ENCODE data around the gene ATG4D.
A peak's percentile ranks its signal among the peaks of the same experiment; 100 is the strongest.

Gene ATG4D

DNA sequence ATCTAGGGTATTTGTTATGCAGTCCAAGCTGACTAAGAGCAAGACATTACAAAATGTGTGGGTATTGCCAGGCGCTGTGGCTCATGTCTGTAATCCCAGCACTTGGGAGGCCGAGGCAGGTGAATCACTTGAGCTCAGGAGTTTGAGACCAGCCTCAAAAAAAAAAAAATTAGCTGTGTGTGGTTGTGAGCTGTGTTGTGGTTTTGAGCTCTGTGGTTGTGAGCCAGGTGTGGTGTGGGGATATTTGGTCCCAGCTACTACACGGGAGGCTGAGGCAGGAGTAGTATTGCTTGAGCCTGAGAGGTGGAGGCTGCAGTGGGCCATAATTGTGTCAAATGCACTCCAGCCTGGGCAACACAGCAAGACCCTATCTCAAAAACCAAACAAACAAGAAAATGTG, 35.0 kb upstream of the ATG4D start:
- H3K27me3 ChIP-seq (ENCODE audit: control insufficient read depth in 1 of 2, insufficient read depth in 2 of 2, low read length in 2 of 2), result peaks cover 21 to 25% of the 10 kb centered on the region in 2 donors
- H3K4me1 ChIP-seq (ENCODE audit: control insufficient read depth, insufficient read depth, low read length), result peaks cover 4% of the 10 kb centered on the region
- no peaks in the 10 kb centered on the region for H3K36me3 ChIP-seq (ENCODE audit: control insufficient read depth in 2 of 2, insufficient read depth in 2 of 2, low read length in 2 of 2)
- no peaks in the 10 kb centered on the region for H3K9me3 ChIP-seq (ENCODE audit: control insufficient read depth in 2 of 2, low read length in 2 of 2)
- H3K4me3 ChIP-seq (ENCODE audit: low read length in 2 of 2), result no peak overlapping the region
- H3K27ac ChIP-seq (ENCODE audit: low read length), result no peak overlapping the region
- no peak overlapping the region for H3K9ac ChIP-seq (ENCODE audit: low read length in 2 of 2)

DNA sequence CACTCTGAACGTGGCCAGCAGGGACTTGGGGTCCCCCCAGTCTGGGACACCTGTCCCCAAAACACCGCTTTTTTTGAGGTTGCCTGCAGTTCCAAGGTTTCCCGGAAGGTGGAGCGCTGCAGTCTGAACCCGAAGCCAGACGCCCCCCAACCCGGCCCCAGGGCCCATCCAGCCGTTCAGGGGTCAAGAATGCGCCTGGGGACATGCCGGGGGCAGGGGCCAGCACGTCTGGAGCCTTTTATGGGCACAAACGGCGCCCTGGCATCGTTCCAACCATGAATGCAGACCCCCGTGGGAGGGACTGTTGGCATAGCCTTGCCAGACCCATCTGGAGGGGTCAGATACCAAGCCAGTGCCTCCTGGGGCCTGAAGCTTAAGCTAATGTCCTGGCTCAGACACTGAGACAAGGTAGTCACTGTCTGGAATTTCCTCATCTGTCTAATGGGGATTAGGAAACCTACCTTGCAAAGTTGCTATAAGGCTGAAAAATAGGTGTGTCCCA, 33.4 kb upstream of the ATG4D start:
- H3K36me3 ChIP-seq (ENCODE audit: control insufficient read depth in 2 of 2, insufficient read depth in 2 of 2, low read length in 2 of 2), result no peaks in the 10 kb centered on the region
- no peak overlapping the region for H3K9ac ChIP-seq (ENCODE audit: low read length in 2 of 2)
- no peak overlapping the region for H3K27ac ChIP-seq (ENCODE audit: low read length)
- peaks cover 5% of the 10 kb centered on the region for H3K4me1 ChIP-seq (ENCODE audit: control insufficient read depth, insufficient read depth, low read length)
- H3K4me3 ChIP-seq (ENCODE audit: low read length in 2 of 2), result no peak overlapping the region
- peaks cover 37 to 39% of the 10 kb centered on the region in 2 donors for H3K27me3 ChIP-seq (ENCODE audit: control insufficient read depth in 1 of 2, insufficient read depth in 2 of 2, low read length in 2 of 2)
- no peaks in the 10 kb centered on the region for H3K9me3 ChIP-seq (ENCODE audit: control insufficient read depth in 2 of 2, low read length in 2 of 2)

- H3K27ac ChIP-seq (ENCODE audit: low read length), result no peak overlapping the region
- no peaks in the 10 kb centered on the region for H3K36me3 ChIP-seq (ENCODE audit: control insufficient read depth in 2 of 2, insufficient read depth in 2 of 2, low read length in 2 of 2)
- no peaks in the 10 kb centered on the region for H3K9me3 ChIP-seq (ENCODE audit: control insufficient read depth in 2 of 2, low read length in 2 of 2)
- no peak overlapping the region for H3K9ac ChIP-seq (ENCODE audit: low read length in 2 of 2)
- H3K4me1 ChIP-seq (ENCODE audit: control insufficient read depth, insufficient read depth, low read length), result peaks cover 16% of the 10 kb centered on the region
- no peak overlapping the region for H3K4me3 ChIP-seq (ENCODE audit: low read length in 2 of 2)
- H3K27me3 ChIP-seq (ENCODE audit: control insufficient read depth in 1 of 2, insufficient read depth in 2 of 2, low read length in 2 of 2), result peaks cover 54 to 64% of the 10 kb centered on the region in 2 donors
These were observed 30.5 kb upstream of the ATG4D start for GRCh38 chr19:10513223-10513622.

DNA sequence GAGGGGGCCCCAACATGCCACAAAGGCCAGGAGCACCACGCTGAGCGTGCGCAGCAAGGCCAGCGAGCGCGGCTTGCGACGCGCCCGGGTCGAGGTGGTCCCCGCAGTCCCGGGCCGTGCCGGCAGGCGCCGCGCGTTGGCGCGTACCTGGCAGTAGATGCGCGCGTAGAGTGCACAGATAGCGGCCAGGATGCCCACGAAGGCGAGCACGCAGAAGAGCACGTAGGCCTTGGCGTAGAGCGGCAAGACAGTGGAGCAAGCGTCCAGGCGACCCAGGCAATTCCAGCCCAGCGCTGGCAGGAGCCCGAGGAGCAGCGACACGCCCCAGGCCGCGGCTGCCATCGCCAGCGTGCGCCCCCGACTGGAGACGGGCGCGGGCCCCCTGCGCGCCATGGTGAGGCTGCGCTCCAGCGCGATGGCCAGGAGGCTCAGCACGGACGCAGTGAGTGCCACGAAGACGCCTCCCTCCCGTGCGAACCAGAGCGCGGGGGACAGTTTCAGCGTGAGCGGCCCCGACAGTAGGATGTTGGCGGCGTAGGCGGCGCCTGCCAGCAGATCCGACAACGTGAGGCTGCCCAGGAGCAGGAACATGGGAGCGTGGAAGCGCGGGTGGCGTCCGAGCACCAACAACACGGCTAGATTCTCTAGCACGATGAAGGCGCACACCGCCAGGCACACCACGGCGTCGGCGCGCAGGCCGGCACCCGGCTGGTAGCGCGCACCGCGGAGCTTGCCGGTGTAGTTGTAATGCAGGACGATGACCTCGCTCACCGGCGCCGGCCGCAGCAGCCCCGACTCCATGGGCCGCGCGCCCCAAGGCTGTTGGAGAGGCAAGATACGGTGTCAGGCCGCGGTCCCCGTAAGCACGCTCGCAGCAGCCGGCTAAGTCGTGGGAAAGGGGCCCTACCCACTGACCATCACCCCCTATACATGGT, 29.2 kb upstream of the ATG4D start:
- Histone ChIP-seq H3K9ac (ENCODE audit: low read length in 2 of 2) (no peak overlapping the region), H3K9me3 (ENCODE audit: control insufficient read depth in 2 of 2, low read length in 2 of 2) (no peaks in the 10 kb centered on the region), H3K27me3 (ENCODE audit: control insufficient read depth in 1 of 2, insufficient read depth in 2 of 2, low read length in 2 of 2) (peaks cover 65 to 75% of the 10 kb centered on the region in 2 donors), H3K36me3 (ENCODE audit: control insufficient read depth in 2 of 2, insufficient read depth in 2 of 2, low read length in 2 of 2) (no peaks in the 10 kb centered on the region), H3K4me1 (ENCODE audit: control insufficient read depth, insufficient read depth, low read length) (peaks cover 21% of the 10 kb centered on the region), H3K4me3 (ENCODE audit: low read length in 2 of 2) (no peak overlapping the region), H3K27ac (ENCODE audit: low read length) (no peak overlapping the region)

GRCh38 chr19:10516064-10516385, 27.7 kb upstream of the ATG4D start:
- H3K4me3 ChIP-seq (ENCODE audit: low read length in 2 of 2), result no peak overlapping the region
- H3K36me3 ChIP-seq (ENCODE audit: control insufficient read depth in 2 of 2, insufficient read depth in 2 of 2, low read length in 2 of 2), result no peaks in the 10 kb centered on the region
- peaks cover 60 to 73% of the 10 kb centered on the region in 2 donors for H3K27me3 ChIP-seq (ENCODE audit: control insufficient read depth in 1 of 2, insufficient read depth in 2 of 2, low read length in 2 of 2)
- H3K4me1 ChIP-seq (ENCODE audit: control insufficient read depth, insufficient read depth, low read length), result peaks cover 21% of the 10 kb centered on the region
- H3K9me3 ChIP-seq (ENCODE audit: control insufficient read depth in 2 of 2, low read length in 2 of 2), result no peaks in the 10 kb centered on the region
- H3K27ac ChIP-seq (ENCODE audit: low read length), result no peak overlapping the region
- H3K9ac ChIP-seq (ENCODE audit: low read length in 2 of 2), result no peak overlapping the region

DNA sequence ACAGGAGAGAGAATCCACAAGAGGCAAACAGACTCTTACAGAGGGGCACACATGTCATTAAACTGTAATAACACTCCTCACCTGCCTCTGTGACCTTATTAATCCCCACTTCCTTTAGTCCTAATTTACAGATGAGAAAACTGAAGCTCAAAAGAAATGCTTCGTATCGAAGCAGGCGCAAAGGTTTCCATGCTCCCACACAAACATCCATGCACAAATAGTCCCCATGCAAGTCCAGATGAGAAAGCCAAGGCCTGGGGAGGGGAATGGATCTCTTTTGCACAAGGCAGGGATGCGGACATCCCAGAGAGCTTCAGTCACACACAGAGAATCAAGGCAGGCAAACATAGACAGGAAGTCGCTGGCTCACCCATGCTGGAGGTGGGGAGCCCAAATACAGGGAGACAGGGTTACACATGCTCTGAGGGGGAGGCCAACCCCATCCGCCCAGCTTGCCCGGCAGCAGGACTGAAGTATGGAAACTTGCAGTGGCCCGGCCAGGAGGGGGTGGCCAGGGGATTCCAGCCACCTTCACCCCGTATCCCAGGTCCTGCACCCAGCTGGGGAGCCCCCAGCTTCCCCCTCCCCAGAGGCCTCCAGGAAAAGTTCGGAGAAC, 26.9 kb upstream of the ATG4D start:
- H3K4me3 ChIP-seq (ENCODE audit: low read length in 2 of 2), result peak overlapping the region in 1 of 2 donors; percentile 40
- H3K9ac ChIP-seq (ENCODE audit: low read length in 2 of 2), result no peak overlapping the region
- no peaks in the 10 kb centered on the region for H3K36me3 ChIP-seq (ENCODE audit: control insufficient read depth in 2 of 2, insufficient read depth in 2 of 2, low read length in 2 of 2)
- no peaks in the 10 kb centered on the region for H3K9me3 ChIP-seq (ENCODE audit: control insufficient read depth in 2 of 2, low read length in 2 of 2)
- peaks cover 21% of the 10 kb centered on the region for H3K4me1 ChIP-seq (ENCODE audit: control insufficient read depth, insufficient read depth, low read length)
- H3K27ac ChIP-seq (ENCODE audit: low read length), result no peak overlapping the region
- peaks cover 60 to 73% of the 10 kb centered on the region in 2 donors for H3K27me3 ChIP-seq (ENCODE audit: control insufficient read depth in 1 of 2, insufficient read depth in 2 of 2, low read length in 2 of 2)

DNA sequence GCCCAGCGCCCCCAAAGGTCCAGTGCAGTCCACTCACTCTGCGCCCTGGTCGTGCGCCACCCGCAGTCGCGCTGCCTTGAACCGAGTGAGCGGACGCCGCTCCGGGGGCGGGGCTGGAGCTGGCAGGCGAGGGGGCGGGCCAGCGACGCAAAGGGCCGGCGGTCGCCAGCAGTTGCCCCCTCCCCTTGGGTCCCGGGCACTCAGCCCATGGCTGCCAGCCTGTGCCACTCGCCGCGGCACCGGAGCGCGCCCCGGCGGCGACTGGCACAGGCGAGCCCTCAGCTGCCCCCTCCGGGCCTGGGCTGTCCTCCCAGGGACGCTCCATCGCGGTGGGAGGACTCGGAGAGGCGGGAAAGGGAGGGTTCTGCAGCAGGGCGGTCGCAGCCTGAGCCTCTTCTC, 26.3 kb upstream of the ATG4D start, which contains the start of gene S1PR5:
TSS of gene S1PR5 (minus strand) at position 87 of the 399 bp plus-strand sequence. CDS start 2,436 bp downstream, outside the sequence.
- Histone ChIP-seq H3K27me3 (ENCODE audit: control insufficient read depth in 1 of 2, insufficient read depth in 2 of 2, low read length in 2 of 2) (peaks cover 62 to 73% of the 10 kb centered on the region in 2 donors), H3K36me3 (ENCODE audit: control insufficient read depth in 2 of 2, insufficient read depth in 2 of 2, low read length in 2 of 2) (no peaks in the 10 kb centered on the region), H3K4me1 (ENCODE audit: control insufficient read depth, insufficient read depth, low read length) (peaks cover 21% of the 10 kb centered on the region), H3K27ac (ENCODE audit: low read length) (no peak within 1 kb of the TSS), H3K4me3 (ENCODE audit: low read length in 2 of 2) (peak within 1 kb of the TSS; percentile 12 to 40), H3K9ac (ENCODE audit: low read length in 2 of 2) (no peak within 1 kb of the TSS), H3K9me3 (ENCODE audit: control insufficient read depth in 2 of 2, low read length in 2 of 2) (no peaks in the 10 kb centered on the region)

- Histone ChIP-seq H3K4me1 (ENCODE audit: control insufficient read depth, insufficient read depth, low read length) (peaks cover 21% of the 10 kb centered on the region), H3K4me3 (ENCODE audit: low read length in 2 of 2) (peak overlapping the region; percentile 12 to 40), H3K27me3 (ENCODE audit: control insufficient read depth in 1 of 2, insufficient read depth in 2 of 2, low read length in 2 of 2) (peaks cover 60 to 73% of the 10 kb centered on the region in 2 donors), H3K36me3 (ENCODE audit: control insufficient read depth in 2 of 2, insufficient read depth in 2 of 2, low read length in 2 of 2) (no peaks in the 10 kb centered on the region), H3K27ac (ENCODE audit: low read length) (no peak overlapping the region), H3K9me3 (ENCODE audit: control insufficient read depth in 2 of 2, low read length in 2 of 2) (no peaks in the 10 kb centered on the region), H3K9ac (ENCODE audit: low read length in 2 of 2) (no peak overlapping the region)
These were observed 25.8 kb upstream of the ATG4D start for GRCh38 chr19:10517760-10518443.

DNA sequence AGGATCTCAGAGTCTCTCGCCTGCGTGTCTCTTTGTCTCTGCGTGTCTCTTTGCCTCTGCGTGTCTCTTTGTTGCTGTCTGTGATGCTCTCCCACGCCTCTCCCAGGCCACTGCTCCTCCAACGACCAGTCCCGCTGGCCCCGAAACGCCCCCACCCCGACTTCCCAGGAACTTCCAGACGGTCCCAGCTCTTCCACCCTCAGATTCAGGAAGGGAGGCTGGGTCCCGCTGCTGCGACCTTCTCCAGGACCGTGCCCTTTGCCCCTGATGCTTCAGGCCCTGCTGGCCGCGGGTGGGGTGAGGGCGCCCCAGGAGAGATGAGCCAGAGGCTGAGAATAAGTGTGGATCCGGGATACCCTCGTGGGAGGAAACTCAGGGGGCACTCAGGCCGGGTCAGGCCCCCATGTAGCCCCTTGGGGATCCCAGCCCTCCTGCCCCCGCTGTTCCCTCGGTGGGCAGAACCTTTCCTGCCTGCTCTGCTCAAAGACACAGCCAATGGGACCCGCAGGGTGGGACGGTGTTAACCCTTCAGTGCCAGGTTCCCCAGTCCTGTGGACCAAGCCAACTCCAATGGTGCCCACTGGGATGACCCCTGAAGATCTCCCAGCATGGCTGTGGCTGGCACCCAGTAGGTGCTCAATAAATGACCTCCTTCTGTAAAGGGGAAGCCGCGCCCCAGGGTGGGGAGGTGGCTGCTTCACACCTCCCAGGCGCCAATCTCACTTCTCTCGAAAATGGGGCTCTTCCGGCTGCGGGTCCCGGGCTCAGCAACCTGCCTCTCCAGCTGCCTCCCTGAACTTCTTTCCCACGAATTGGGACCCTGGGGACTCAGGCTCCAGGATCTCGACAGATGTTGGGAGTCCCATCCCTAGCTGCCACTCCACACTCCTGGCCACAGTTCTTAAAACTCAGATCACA, 25.0 kb upstream of the ATG4D start:
- H3K9ac ChIP-seq (ENCODE audit: low read length in 2 of 2), result no peak overlapping the region
- peaks cover 54 to 65% of the 10 kb centered on the region in 2 donors for H3K27me3 ChIP-seq (ENCODE audit: control insufficient read depth in 1 of 2, insufficient read depth in 2 of 2, low read length in 2 of 2)
- no peaks in the 10 kb centered on the region for H3K36me3 ChIP-seq (ENCODE audit: control insufficient read depth in 2 of 2, insufficient read depth in 2 of 2, low read length in 2 of 2)
- no peak overlapping the region for H3K4me3 ChIP-seq (ENCODE audit: low read length in 2 of 2)
- H3K4me1 ChIP-seq (ENCODE audit: control insufficient read depth, insufficient read depth, low read length), result peaks cover 21% of the 10 kb centered on the region
- no peak overlapping the region for H3K27ac ChIP-seq (ENCODE audit: low read length)
- H3K9me3 ChIP-seq (ENCODE audit: control insufficient read depth in 2 of 2, low read length in 2 of 2), result no peaks in the 10 kb centered on the region

- Histone ChIP-seq H3K27me3 (ENCODE audit: control insufficient read depth in 1 of 2, insufficient read depth in 2 of 2, low read length in 2 of 2) (peaks cover 49 to 58% of the 10 kb centered on the region in 2 donors), H3K4me1 (ENCODE audit: control insufficient read depth, insufficient read depth, low read length) (peaks cover 19% of the 10 kb centered on the region), H3K36me3 (ENCODE audit: control insufficient read depth in 2 of 2, insufficient read depth in 2 of 2, low read length in 2 of 2) (no peaks in the 10 kb centered on the region), H3K4me3 (ENCODE audit: low read length in 2 of 2) (no peak overlapping the region), H3K27ac (ENCODE audit: low read length) (no peak overlapping the region), H3K9me3 (ENCODE audit: control insufficient read depth in 2 of 2, low read length in 2 of 2) (no peaks in the 10 kb centered on the region), H3K9ac (ENCODE audit: low read length in 2 of 2) (no peak overlapping the region)
These were observed 24.3 kb upstream of the ATG4D start for GRCh38 chr19:10519421-10519820.

Data from stomach smooth muscle (tissue), 2 donors.